TTC549 (cell line): Measurements from ENCODE around the gene HTR2B.
"Not testable (repeated sequence)": the region's sequence is repeated elsewhere in the genome, so short reads cannot be mapped to it uniquely, and the experiment has no call there.

Experiments
- FAIRE-seq: peaks from 2 replicates; lab custom pipeline; 2012; peaks lifted over from hg19 to GRCh38; lab: Jason Lieb, UNC

Gene HTR2B

DNA sequence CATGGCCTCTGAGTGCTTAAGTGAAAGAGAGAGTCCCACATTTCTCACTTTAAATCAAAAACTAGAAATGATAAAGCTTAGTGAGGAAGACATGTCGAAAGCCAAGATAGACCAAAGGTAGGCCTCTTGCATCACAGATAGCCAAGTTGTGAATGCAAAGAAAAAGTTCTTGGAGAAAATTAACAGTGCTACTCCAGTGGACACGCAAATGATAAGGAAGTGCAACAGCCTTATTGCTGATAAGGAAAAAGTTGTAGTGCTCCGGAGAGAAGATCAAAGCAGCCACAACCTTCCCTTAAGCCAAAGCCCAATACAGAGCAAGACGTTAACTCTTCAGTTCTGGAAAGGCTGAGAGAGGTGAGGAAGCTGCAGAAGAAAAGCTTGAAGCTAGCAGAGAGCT, 36.1 kb downstream of the HTR2B start:
- no peak for FAIRE-seq

DNA sequence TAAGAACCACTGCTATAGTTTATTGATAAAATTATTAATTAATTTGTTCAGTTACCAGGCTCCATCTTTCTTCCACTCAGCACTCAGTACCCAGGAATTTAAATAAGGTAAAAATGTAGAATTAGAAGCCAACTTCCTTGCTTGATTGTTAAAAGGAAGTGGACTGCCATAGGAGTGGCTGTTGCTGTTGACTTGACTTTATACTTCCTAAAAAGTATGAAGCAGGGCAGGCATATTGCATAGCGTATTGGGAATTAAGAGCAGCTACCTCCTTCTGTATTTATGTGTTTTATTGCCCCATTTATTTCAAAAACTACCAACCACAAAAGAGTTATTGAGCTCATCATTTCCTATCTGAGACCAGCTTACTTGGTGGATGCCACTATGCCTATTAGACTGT, 40.3 kb downstream of the HTR2B start:
- no peak for FAIRE-seq

DNA sequence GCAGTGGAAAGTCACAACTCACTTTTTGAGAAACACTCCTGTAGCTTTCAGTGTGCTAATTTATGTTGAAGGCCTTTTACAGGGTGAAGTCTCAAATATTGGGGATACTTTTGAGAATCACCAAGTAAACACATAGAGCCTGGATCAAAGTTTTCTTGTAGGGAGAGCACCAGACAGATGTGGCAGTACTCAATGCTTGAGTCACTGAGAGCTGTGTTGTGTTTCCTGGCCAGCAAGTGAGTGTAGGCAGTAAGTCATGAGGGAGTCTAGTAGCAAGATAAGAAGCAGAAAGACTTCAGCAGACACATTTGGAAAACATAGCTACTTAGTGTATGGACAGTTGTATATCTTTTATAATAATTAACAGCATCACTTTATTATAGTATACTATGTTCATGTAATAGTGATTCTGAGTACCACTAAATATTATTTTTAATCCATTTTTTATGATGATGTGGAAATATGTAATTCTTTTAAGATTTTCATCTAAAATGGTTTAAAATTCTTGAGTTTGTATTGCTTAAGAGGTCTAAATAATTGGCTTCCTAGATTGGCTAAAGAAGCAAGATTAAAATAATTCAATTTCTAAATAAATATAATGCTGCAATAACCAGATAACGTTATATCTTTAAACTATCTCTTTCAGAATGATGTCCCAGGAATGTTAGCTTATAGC, 55.3 kb downstream of the HTR2B start:
- FAIRE-seq = peak; percentile 52

DNA sequence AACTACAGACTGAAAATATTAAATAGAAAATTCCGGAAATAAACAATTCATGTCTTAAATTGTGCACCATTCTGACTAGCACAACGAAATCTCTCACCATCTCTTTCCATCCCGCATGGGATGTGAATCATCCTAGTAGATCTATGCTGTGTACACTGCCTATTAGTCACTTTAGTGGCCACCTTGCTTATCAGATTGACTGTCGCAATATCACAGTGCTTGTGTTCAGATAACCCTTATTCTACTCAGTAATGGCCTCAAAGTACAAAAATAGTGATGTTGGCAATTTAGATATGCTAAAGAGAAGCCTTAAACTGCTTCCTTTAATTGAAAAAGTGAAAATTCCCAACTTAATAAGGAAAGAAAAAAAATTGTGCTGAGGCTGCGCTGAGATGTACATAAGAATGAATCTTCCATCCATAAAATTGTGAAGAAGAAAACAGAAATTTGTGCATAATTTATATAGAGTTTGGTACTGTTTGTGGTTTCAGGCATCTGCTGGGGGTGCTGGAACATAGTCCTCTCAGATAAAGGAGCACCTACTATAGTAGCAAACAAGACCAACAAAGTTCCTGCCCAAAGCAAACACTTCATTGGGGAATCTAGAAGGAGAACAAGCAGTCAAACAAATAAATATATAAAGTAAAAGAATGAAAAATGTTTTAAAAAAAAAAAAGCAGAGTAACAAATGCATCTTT, 56.2 kb downstream of the HTR2B start:
- no peak for FAIRE-seq

DNA sequence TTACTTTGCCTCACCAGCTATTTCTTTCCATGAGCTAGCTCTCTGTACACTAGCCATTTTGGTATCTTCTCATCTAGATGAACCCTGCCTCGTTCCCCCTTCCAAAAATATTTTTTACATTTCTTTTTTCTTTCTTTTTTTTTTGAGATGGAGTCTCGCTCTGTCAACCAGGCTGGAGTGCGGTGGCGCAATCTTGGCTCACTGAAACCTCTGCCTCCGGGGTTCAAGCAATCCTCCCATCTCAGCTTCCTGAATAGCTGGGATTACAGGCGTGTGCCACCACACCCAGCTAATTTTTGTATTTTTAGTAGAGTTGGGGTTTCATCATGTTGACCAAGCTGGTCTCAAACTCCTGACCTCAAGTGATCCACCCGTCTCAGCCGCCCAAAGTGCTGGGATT, 57.3 kb downstream of the HTR2B start:
- FAIRE-seq = not testable (repeated sequence)

DNA sequence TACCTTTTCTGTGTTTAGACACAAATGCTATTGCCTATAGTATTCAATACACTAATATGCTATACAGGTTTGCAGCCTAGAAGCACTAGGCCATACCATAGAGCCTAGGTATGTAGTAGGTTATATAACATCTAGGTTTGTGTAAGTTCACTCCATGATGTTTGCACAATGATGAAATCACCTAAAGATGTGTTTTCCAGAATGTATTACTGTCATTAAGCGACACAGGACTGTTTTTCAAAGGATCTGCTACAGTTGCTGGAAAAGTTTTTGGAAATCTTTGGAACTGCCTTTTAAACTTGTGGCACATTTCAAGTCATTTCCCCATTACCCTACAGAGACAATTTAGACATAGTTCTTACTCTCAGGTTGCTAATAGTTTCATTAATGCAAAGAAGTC, 58.9 kb downstream of the HTR2B start:
- no peak for FAIRE-seq

DNA sequence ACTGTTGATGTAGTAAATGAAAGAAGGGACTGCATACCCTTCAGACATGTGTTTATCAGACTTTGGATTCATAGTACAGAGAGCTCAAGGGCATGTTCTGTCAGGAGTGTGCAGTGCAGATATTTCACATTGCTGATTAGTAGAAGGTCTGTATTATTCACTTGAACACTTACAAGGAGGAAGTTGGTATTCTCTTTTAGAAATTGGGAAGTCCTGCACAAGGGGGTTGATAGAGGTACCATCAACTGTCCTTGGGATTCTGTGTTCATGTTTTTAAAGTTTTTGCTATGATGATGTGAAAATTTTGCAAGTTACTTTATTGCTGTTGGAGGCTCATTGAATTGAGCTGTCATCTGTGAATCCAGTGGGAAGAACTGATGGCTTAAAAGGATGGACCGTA, 61.5 kb downstream of the HTR2B start:
- FAIRE-seq = no peak

DNA sequence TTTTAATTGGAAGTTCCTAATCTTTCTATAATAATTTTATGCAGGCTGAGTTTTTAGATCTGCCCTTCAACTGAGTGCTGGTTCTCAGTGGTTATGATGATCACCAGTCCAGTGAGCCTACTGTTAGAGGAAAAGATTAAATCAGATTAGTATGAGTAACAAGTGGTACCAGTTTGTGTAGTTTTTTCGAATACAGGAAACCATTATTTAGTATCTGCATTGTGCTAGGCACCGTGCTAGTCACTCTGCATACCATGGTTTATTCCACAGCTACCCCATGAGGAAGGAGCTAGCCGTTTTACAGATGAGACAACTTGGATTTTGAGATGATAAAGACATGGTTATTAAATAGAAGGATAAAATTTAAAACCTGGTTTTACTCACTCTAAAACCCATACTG, 62.1 kb downstream of the HTR2B start:
- no peak for FAIRE-seq

DNA sequence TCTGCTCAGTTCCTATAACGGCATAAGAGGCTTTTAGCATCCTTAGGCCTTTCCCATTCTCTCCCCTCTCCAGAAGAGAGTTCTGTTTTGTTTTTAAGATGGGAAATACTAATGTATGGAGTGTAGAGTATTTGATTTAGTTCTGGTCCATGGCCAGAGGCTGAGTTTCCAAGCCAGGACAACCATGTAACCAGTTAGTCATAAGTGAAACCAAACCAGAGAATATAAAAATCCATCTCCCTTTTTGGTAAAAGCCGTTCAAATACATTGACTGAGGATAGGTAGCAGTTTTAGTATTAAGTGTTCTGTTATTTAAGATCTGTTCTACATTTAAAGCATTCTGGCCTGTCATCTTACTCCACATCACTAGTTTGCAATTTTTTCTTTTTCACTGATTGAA, 65.1 kb downstream of the HTR2B start:
- no peak for FAIRE-seq

DNA sequence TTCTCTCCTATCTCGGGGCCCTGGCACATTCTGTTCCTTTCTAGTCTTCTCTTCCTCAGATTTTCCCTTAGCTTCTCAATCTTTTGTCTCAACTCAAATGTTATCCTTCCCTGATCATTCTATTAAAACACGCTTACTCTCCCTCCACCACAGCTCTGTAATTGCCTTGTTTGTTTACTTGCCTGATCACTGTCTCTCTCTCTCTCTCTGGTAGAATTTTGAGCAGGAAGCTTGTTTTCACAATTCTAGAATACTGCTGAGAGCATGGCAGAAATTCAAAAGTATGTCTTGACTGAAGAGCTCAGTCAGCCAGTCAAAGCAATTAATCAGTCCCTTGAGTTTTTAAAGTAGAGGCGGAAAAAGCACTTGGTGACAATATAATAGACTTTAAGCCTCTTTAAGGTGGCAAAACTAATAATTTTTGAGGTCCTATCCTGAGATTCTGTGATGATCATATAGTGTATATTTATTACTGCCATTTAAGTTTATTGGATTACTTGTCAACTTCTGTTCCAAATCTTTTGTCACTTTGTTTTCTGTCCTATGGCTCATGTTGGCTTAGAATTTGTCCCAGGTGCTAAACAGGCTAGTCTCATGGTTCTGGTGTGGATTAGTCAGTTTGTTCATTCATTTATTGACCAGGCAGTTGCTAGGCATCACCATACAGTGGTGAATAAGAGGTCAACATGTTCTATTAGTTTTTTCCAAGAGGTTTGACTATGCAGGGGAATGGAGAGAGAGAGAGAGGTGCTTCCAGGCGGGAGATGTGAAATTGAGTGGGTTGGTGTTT, 65.9 kb downstream of the HTR2B start:
- FAIRE-seq = no peak
